CD4-positive, alpha-beta T cell (primary cell): ENCODE results near the gene IFT43. TPM values are rescaled to one million over a fixed set of nuclear protein-coding genes. Genes with fewer than 3 reads are reported as not detected.
"Not testable (repeated sequence)": the region's sequence is repeated elsewhere in the genome, so short reads cannot be mapped to it uniquely, and the experiment has no call there.

ENCODE experiments used
- ATAC-seq: fragments of 200-7000 bp; cut with Tn5 transposase; one replicate; pipeline ENCODE4 v1.10.0; 2022; ENCODE audit warnings: mild to moderate bottlenecking; ENCODE audit not compliant: poor library complexity
- CTCF ChIA-PET: fragments of 350-600 bp; sonication (Branson Sonifier 250); formaldehyde crosslinking; loops from one replicate; lab custom pipeline; 2021; ENCODE audit warnings: antibody characterized with exemption, inconsistent platforms; lab: Charles Lee
- POLR2A ChIA-PET: fragments of 350-600 bp; sonication (Branson Sonifier 250); formaldehyde crosslinking; loops from one replicate; lab custom pipeline; 2021; ENCODE audit warnings: antibody characterized with exemption, inconsistent platforms; lab: Charles Lee
- DNase-seq, 14 experiments: peaks; one replicate each; pipeline ENCODE4 v3.0.0-alpha.2; 2013 to 2020; ENCODE audit warnings: mixed read lengths in 2 of 14
- H3K27ac ChIP-seq, 2 donors: one replicate each; pipeline versions ENCODE4 v1.5.1 to v1.7.0; 2013; ENCODE audit warnings: low read length in 2 of 2, low read depth in 1 of 2, mild to moderate bottlenecking in 1 of 2
- H3K27me3 ChIP-seq, 2 experiments: 1 replicate in 1 of 2; 2 replicates in 1 of 2; pipeline versions ENCODE4 v1.6.1 to v1.7.0; 2013; ENCODE audit warnings: low read length in 2 of 2, control low read depth in 1 of 2, mild to moderate bottlenecking in 1 of 2, moderate library complexity in 1 of 2; ENCODE audit not compliant: insufficient read depth in 2 of 2, control insufficient read depth in 1 of 2
- H3K36me3 ChIP-seq: one replicate; pipeline ENCODE4 v1.6.1; 2013; ENCODE audit warnings: low read length, control low read depth; ENCODE audit not compliant: insufficient read depth
- H3K4me1 ChIP-seq: one replicate; pipeline ENCODE4 v1.6.1; 2013; ENCODE audit warnings: low read length, control low read depth; ENCODE audit not compliant: insufficient read depth
- H3K4me3 ChIP-seq: one replicate; pipeline ENCODE4 v1.5.1; 2013; ENCODE audit warnings: mild to moderate bottlenecking, low read length, moderate library complexity
- H3K9me3 ChIP-seq, 2 experiments: 1 replicate in 1 of 2; 2 replicates in 1 of 2; pipeline versions ENCODE4 v1.6.1 to v1.7.0; 2013; ENCODE audit warnings: low read length in 2 of 2, mild to moderate bottlenecking in 2 of 2, control low read depth in 1 of 2, moderate library complexity in 1 of 2; ENCODE audit not compliant: control insufficient read depth in 1 of 2, insufficient read depth in 1 of 2
- H3K27ac Mint-ChIP-seq: one replicate; pipeline ENCODE4 v1.8.0; 2020; ENCODE audit warnings: mixed read lengths
- H3K27me3 Mint-ChIP-seq: one replicate; pipeline ENCODE4 v1.8.0; 2021; ENCODE audit warnings: mixed read lengths
- H3K36me3 Mint-ChIP-seq: one replicate; pipeline ENCODE4 v1.8.0; 2021; ENCODE audit warnings: low read depth, mixed read lengths
- H3K4me1 Mint-ChIP-seq: one replicate; pipeline ENCODE4 v1.8.0; 2021; ENCODE audit warnings: low read depth, mixed read lengths
- H3K4me3 Mint-ChIP-seq: one replicate; pipeline ENCODE4 v1.8.0; 2020; ENCODE audit warnings: mild to moderate bottlenecking, mixed read lengths
- H3K9me3 Mint-ChIP-seq: one replicate; pipeline ENCODE4 v1.8.0; 2020; ENCODE audit warnings: mixed read lengths
- CTCF ChIP-seq: fragments of 200-600 bp; IDR thresholded peaks from one replicate; pipeline ENCODE4 v1.8.0; 2022; ENCODE audit warnings: antibody characterized with exemption, mild to moderate bottlenecking
- intact Hi-C, 2 experiments: fragments of 100-400 bp; cut with DNase I in 1 of 2; cut with micrococcal nuclease in 1 of 2; formaldehyde crosslinking; loops; one replicate each; pipeline versions ENCODE4 v1.15.1 to v1.9.0; 2023 to 2025; cut with DNase I, micrococcal nuclease
- total RNA-seq, 174 experiments: library from RNA in 2 of 174; stranded (reverse) in 2 of 174; gene quantifications; one replicate each; pipeline ENCODE4 v1.2.3 and lab custom pipeline; 2021 to 2026

IFT43 gene
- total RNA-seq, 2 experiments from 2014 or later, result 10.0 to 11.1 TPM

- Mint-ChIP-seq H3K27me3 (no peaks in the 10 kb centered on the region), H3K9me3 (peaks cover 8% of the 10 kb centered on the region), H3K4me1 (no peaks in the 10 kb centered on the region), H3K4me3 (no peak overlapping the region), H3K27ac (no peak overlapping the region), H3K36me3 (peaks cover 77% of the 10 kb centered on the region)
- Histone ChIP-seq H3K27me3 (no peaks in the 10 kb centered on the region), H3K36me3 (peaks cover 20% of the 10 kb centered on the region), H3K27ac (no peak overlapping the region), H3K9me3 (peaks cover 0 to 18% of the 10 kb centered on the region in 2 experiments), H3K4me3 (no peak overlapping the region), H3K4me1 (no peaks in the 10 kb centered on the region)
- intact Hi-C loops, result no loop called here
- DNase-seq (no peak), ATAC-seq (no peak)
- POLR2A ChIA-PET, result no interaction called here
- TF ChIP-seq CTCF, result no peak
- CTCF ChIA-PET, result interaction anchor here (0.7 to 1.0 kb wide), 2 partner anchors 9 to 117 kb away, joined by 3 read pairs; no protein-coding TSS in a partner anchor
Measured at GRCh38 chr14:76006253-76006652, 20.7 kb downstream of the IFT43 start.

- Histone ChIP-seq H3K27ac (no peak overlapping the region), H3K27me3 (no peaks in the 10 kb centered on the region), H3K36me3 (peaks cover 17% of the 10 kb centered on the region), H3K4me1 (no peaks in the 10 kb centered on the region), H3K4me3 (no peak overlapping the region), H3K9me3 (peaks cover 0 to 18% of the 10 kb centered on the region in 2 experiments)
- intact Hi-C loops, result no loop called here
- H3K4me1 Mint-ChIP-seq, result no peaks in the 10 kb centered on the region
- no peak for TF ChIP-seq CTCF
- H3K27ac Mint-ChIP-seq, result no peak overlapping the region
- CTCF ChIA-PET, result no interaction called here
- no peaks in the 10 kb centered on the region for H3K27me3 Mint-ChIP-seq
- H3K36me3 Mint-ChIP-seq, result peaks cover 78% of the 10 kb centered on the region
- H3K9me3 Mint-ChIP-seq, result peaks cover 5% of the 10 kb centered on the region
- ATAC-seq, result no peak
- DNase-seq, result no peak
- POLR2A ChIA-PET, result no interaction called here
- no peak overlapping the region for H3K4me3 Mint-ChIP-seq
Measured at GRCh38 chr14:76007379-76007778, 21.8 kb downstream of the IFT43 start.

GRCh38 chr14:76007852-76008251 is 22.3 kb downstream of the IFT43 start:
- Histone ChIP-seq H3K27ac (no peak overlapping the region), H3K4me3 (no peak overlapping the region), H3K9me3 (peaks cover 0 to 18% of the 10 kb centered on the region in 2 experiments), H3K36me3 (peaks cover 17% of the 10 kb centered on the region), H3K4me1 (no peaks in the 10 kb centered on the region), H3K27me3 (no peaks in the 10 kb centered on the region)
- no peak for TF ChIP-seq CTCF
- no peaks in the 10 kb centered on the region for H3K27me3 Mint-ChIP-seq
- H3K36me3 Mint-ChIP-seq, result peaks cover 78% of the 10 kb centered on the region
- no peak overlapping the region for H3K4me3 Mint-ChIP-seq
- peaks cover 2% of the 10 kb centered on the region for H3K9me3 Mint-ChIP-seq
- intact Hi-C loops, result no loop called here
- ATAC-seq (no peak), DNase-seq (no peak)
- ChIA-PET POLR2A (no interaction called here), CTCF (no interaction called here)
- H3K27ac Mint-ChIP-seq, result no peak overlapping the region
- H3K4me1 Mint-ChIP-seq, result no peaks in the 10 kb centered on the region

- POLR2A ChIA-PET, result not testable (repeated sequence)
Measured at GRCh38 chr14:76009627-76010026, 24.1 kb downstream of the IFT43 start.

More at GRCh38 chr14:76009627-76010026, 24.1 kb downstream of the IFT43 start:
- H3K4me3 Mint-ChIP-seq, H3K9me3 ChIP-seq, H3K4me3 ChIP-seq, H3K27ac ChIP-seq, ATAC-seq, DNase-seq, H3K27ac Mint-ChIP-seq, H3K27me3 ChIP-seq, intact Hi-C loops, H3K4me1 Mint-ChIP-seq, H3K9me3 Mint-ChIP-seq, CTCF ChIA-PET, H3K4me1 ChIP-seq, H3K27me3 Mint-ChIP-seq: not testable (repeated sequence)
- peaks cover 17% of the 10 kb centered on the region for H3K36me3 ChIP-seq
- peaks cover 83% of the 10 kb centered on the region for H3K36me3 Mint-ChIP-seq
